H9 (cell line): Measurements from ENCODE around the gene DMKN. TPM values are rescaled to one million over a fixed set of nuclear protein-coding genes. Genes with fewer than 3 reads are reported as not detected.
A peak's percentile ranks its signal among the peaks of the same experiment; 100 is the strongest.

Experiments
- DNase-seq: peaks from one replicate; pipeline ENCODE4 v3.0.0-alpha.2; 2017
- H2AFZ ChIP-seq: one replicate; pipeline ENCODE4 v1.6.1; 2013; ENCODE audit warnings: mild to moderate bottlenecking, low read length, control low read depth, moderate library complexity
- H2AK5ac ChIP-seq: 2 replicates; pipeline ENCODE4 v1.6.1; 2013; ENCODE audit warnings: low read length, control low read depth, mixed read lengths; ENCODE audit not compliant: insufficient read length
- H2BK120ac ChIP-seq: one replicate; pipeline ENCODE4 v1.6.1; 2013; ENCODE audit warnings: low read depth, mild to moderate bottlenecking, low read length, control low read depth, inconsistent platforms; ENCODE audit not compliant: poor library complexity, severe bottlenecking
- H2BK12ac ChIP-seq: 2 replicates; pipeline ENCODE4 v1.6.1; 2013; ENCODE audit warnings: low read length, control low read depth, mixed read lengths, low read depth; ENCODE audit not compliant: insufficient read length
- H2BK15ac ChIP-seq: 2 replicates; pipeline ENCODE4 v1.6.1; 2013; ENCODE audit warnings: low read depth, low read length, control low read depth
- H2BK20ac ChIP-seq: one replicate; pipeline ENCODE4 v1.6.1; 2013; ENCODE audit warnings: low read depth, mild to moderate bottlenecking, low read length, control low read depth, inconsistent platforms; ENCODE audit not compliant: poor library complexity, severe bottlenecking
- H2BK5ac ChIP-seq: 2 replicates; pipeline ENCODE4 v1.6.1; 2013; ENCODE audit warnings: low read length, control low read depth, mixed read lengths; ENCODE audit not compliant: insufficient read length
- H3K14ac ChIP-seq: 2 replicates; pipeline ENCODE4 v1.6.1; 2013; ENCODE audit warnings: low read length, control low read depth; ENCODE audit not compliant: insufficient read depth
- H3K18ac ChIP-seq: 2 replicates; pipeline ENCODE4 v1.6.1; 2013; ENCODE audit warnings: low read depth, mild to moderate bottlenecking, mixed read lengths, low read length, control low read depth; ENCODE audit not compliant: insufficient read length
- H3K23ac ChIP-seq: 2 replicates; pipeline ENCODE4 v1.6.1; 2013; ENCODE audit warnings: low read length, control low read depth, mixed read lengths, low read depth; ENCODE audit not compliant: insufficient read length
- H3K23me2 ChIP-seq: 2 replicates; pipeline ENCODE4 v1.6.1; 2013; ENCODE audit warnings: low read depth, mild to moderate bottlenecking, mixed read lengths, low read length, control low read depth; ENCODE audit not compliant: insufficient read length, poor library complexity, severe bottlenecking
- H3K27ac ChIP-seq: 2 replicates; pipeline ENCODE4 v1.5.1; 2013; ENCODE audit warnings: low read length, control low read depth, mixed read lengths, low read depth; ENCODE audit not compliant: insufficient read length
- H3K27me3 ChIP-seq: 2 replicates; pipeline ENCODE4 v1.6.1; 2013; ENCODE audit warnings: low read length, control low read depth, inconsistent platforms; ENCODE audit not compliant: insufficient read depth
- H3K4ac ChIP-seq: 2 replicates; pipeline ENCODE4 v1.6.1; 2013; ENCODE audit warnings: low read depth, mild to moderate bottlenecking, control low read depth, inconsistent platforms, low read length, moderate library complexity
- H3K4me1 ChIP-seq: 2 replicates; pipeline ENCODE4 v1.6.1; 2013; ENCODE audit warnings: low read length, control low read depth, inconsistent platforms; ENCODE audit not compliant: insufficient read depth
- H3K4me2 ChIP-seq: 2 replicates; pipeline ENCODE4 v1.6.1; 2013; ENCODE audit warnings: low read length, control low read depth, mixed read lengths; ENCODE audit not compliant: insufficient read length, insufficient read depth
- H3K56ac ChIP-seq: 2 replicates; pipeline ENCODE4 v1.6.1; 2013; ENCODE audit warnings: low read depth, mild to moderate bottlenecking, mixed read lengths, low read length, control low read depth; ENCODE audit not compliant: insufficient read length
- H3K79me1 ChIP-seq: 2 replicates; pipeline ENCODE4 v1.6.1; 2013; ENCODE audit warnings: low read depth, mild to moderate bottlenecking, moderate library complexity, low read length, control low read depth, inconsistent platforms; ENCODE audit not compliant: insufficient read depth, poor library complexity, severe bottlenecking
- H3K79me2 ChIP-seq: 2 replicates; pipeline ENCODE4 v1.6.1; 2013; ENCODE audit warnings: low read length, control low read depth, inconsistent platforms; ENCODE audit not compliant: insufficient read depth
- H3K9ac ChIP-seq: 2 replicates; pipeline ENCODE4 v1.6.1; 2013; ENCODE audit warnings: low read length, control low read depth, mixed read lengths; ENCODE audit not compliant: insufficient read length; ENCODE audit errors: extremely low read depth
- H3K9me3 ChIP-seq: one replicate; pipeline ENCODE4 v1.6.1; 2013; ENCODE audit warnings: low read depth, low read length, inconsistent platforms; ENCODE audit not compliant: control insufficient read depth
- H3T11ph ChIP-seq: one replicate; pipeline ENCODE4 v1.6.1; 2013; ENCODE audit warnings: mild to moderate bottlenecking, low read length, control low read depth, inconsistent platforms
- H4K20me1 ChIP-seq: one replicate; pipeline ENCODE4 v1.6.1; 2013; ENCODE audit not compliant: control insufficient read depth, insufficient read length, insufficient read depth
- H4K5ac ChIP-seq: 2 replicates; pipeline ENCODE4 v1.6.1; 2013; ENCODE audit warnings: low read depth, mild to moderate bottlenecking, mixed read lengths, low read length, control low read depth; ENCODE audit not compliant: insufficient read length
- H4K8ac ChIP-seq: replicated peaks from 2 replicates; pipeline ENCODE4 v1.6.1; 2013; ENCODE audit warnings: low read length, control low read depth, mixed read lengths, low read depth; ENCODE audit not compliant: insufficient read length
- H4K91ac ChIP-seq: 2 replicates; pipeline ENCODE4 v1.6.1; 2013; ENCODE audit warnings: low read depth, mild to moderate bottlenecking, moderate library complexity, mixed read lengths, low read length, control low read depth; ENCODE audit not compliant: insufficient read length
- H3K27ac Mint-ChIP-seq, 3 experiments: 2 replicates in 2 of 3; 3 replicates in 1 of 3; pipeline ENCODE4 v1.8.0; 2020 to 2021; ENCODE audit warnings: mixed read lengths in 3 of 3, mild to moderate bottlenecking in 1 of 3, moderate library complexity in 1 of 3
- H3K27me3 Mint-ChIP-seq: 2 replicates; pipeline ENCODE4 v1.8.0; 2021; ENCODE audit warnings: low read depth, mild to moderate bottlenecking, moderate library complexity, mixed read lengths
- H3K36me3 Mint-ChIP-seq, 3 experiments: 2 replicates in 2 of 3; 3 replicates in 1 of 3; pipeline ENCODE4 v1.8.0; 2020 to 2021; ENCODE audit warnings: low read depth in 3 of 3, mixed read lengths in 3 of 3; ENCODE audit not compliant: insufficient read depth in 1 of 3
- H3K4me1 Mint-ChIP-seq, 2 experiments: 2 replicates each; pipeline ENCODE4 v1.8.0; 2020; ENCODE audit warnings: mixed read lengths in 2 of 2
- H3K4me3 Mint-ChIP-seq, 2 experiments: 2 replicates in 1 of 2; 3 replicates in 1 of 2; pipeline ENCODE4 v1.8.0; 2020 to 2021; ENCODE audit warnings: mild to moderate bottlenecking in 2 of 2, mixed read lengths in 2 of 2, moderate library complexity in 1 of 2
- H3K9me3 Mint-ChIP-seq, 2 experiments: 2 replicates in 1 of 2; 3 replicates in 1 of 2; pipeline ENCODE4 v1.8.0; 2020; ENCODE audit warnings: mild to moderate bottlenecking in 2 of 2, mixed read lengths in 2 of 2, moderate library complexity in 1 of 2
- CTCF ChIP-seq: fragments of 200-600 bp; sonication (generic); conservative IDR thresholded peaks from 3 replicates; pipeline ENCODE4 v1.8.0; 2021; ENCODE audit warnings: antibody characterized with exemption, mild to moderate bottlenecking
- WGBS: extraction: QIAGEN DNeasy Blood & Tissue Kit; methylation state at CpG from one replicate; pipeline ENCODE4 v1.1.7; 2013; ENCODE audit warnings: missing lambda C conversion rate, low lambda C conversion rate, mixed read lengths; ENCODE audit not compliant: insufficient read length; ENCODE audit errors: extremely low coverage; 5-methylcytosine and 5-hydroxymethylcytosine counted together
- total RNA-seq: library from RNA; stranded (reverse); gene quantifications from 2 replicates; pipeline ENCODE4 v1.2.1, GENCODE V29; 2021

The DMKN gene
- total RNA-seq, 1 experiment from 2014 or later, result 278 TPM

GRCh38 chr19:35544110-35544802, 30.8 kb upstream of the DMKN start:
- H2BK20ac ChIP-seq, result no peak overlapping the region
- no peak overlapping the region for H2BK12ac ChIP-seq
- H2AFZ ChIP-seq, result no peak overlapping the region
- no peak for TF ChIP-seq CTCF
- DNase-seq, result no peak
- H3K4me1 ChIP-seq, result peaks cover 6% of the 10 kb centered on the region; the same call in 1 of the 2 replicates
- no peaks in the 10 kb centered on the region for H3K79me1 ChIP-seq
- no peak overlapping the region for H3K56ac ChIP-seq
- H2BK15ac ChIP-seq, result no peak overlapping the region
- no peak overlapping the region for H2BK5ac ChIP-seq
- peaks cover 13% of the 10 kb centered on the region for H3K23me2 ChIP-seq
- no peaks in the 10 kb centered on the region for H3K9me3 ChIP-seq
- H2AK5ac ChIP-seq, result no peak overlapping the region
- H3K4me2 ChIP-seq, result peak overlapping the region; percentile 90
- no peak overlapping the region for H4K8ac ChIP-seq
- H3K4ac ChIP-seq, result no peak overlapping the region
- H3K4me1 Mint-ChIP-seq, result peaks cover 34 to 38% of the 10 kb centered on the region in 2 experiments
- no peaks in the 10 kb centered on the region for H3K9me3 Mint-ChIP-seq
- H3K14ac ChIP-seq, result no peak overlapping the region
- no CpG with 5 or more reads among the region's 3 CpGs for WGBS
- no peak overlapping the region for H3T11ph ChIP-seq
- no peak overlapping the region for H3K18ac ChIP-seq
- H3K27ac Mint-ChIP-seq, result peak overlapping the region in 1 of 3 experiments; percentile 96; a peak in 2 of 7 replicates
- H3K27me3 Mint-ChIP-seq, result no peaks in the 10 kb centered on the region
- no peak overlapping the region for H3K23ac ChIP-seq
- no peak overlapping the region for H4K91ac ChIP-seq
- peak overlapping the region; percentile 95 to 97 for H3K4me3 Mint-ChIP-seq
- peak overlapping the region; percentile 86 for H3K9ac ChIP-seq
- H3K27me3 ChIP-seq, result no peaks in the 10 kb centered on the region
- H3K36me3 Mint-ChIP-seq, result peaks cover 23 to 65% (median 47%) of the 10 kb centered on the region in 3 experiments; a peak in 6 of 7 replicates
- H4K20me1 ChIP-seq, result no peaks in the 10 kb centered on the region
- H3K79me2 ChIP-seq, result peaks cover 5% of the 10 kb centered on the region; the same call in 1 of the 2 replicates
- no peak overlapping the region for H3K27ac ChIP-seq
- no peak overlapping the region for H4K5ac ChIP-seq
- no peak overlapping the region for H2BK120ac ChIP-seq
